IMR-90 (cell line): Measurements from ENCODE around the gene NEURL2. TPM values are rescaled to one million over a fixed set of nuclear protein-coding genes. Genes with fewer than 3 reads are reported as not detected.

ENCODE experiments used
- ATAC-seq: fragments of 200-7000 bp; cut with Tn5 transposase; 2 replicates; pipeline ENCODE4 v1.9.1; 2020; ENCODE audit warnings: low read depth, mild to moderate bottlenecking, moderate library complexity
- BruUV-seq: library from RNA; stranded (reverse); fragments of 400-500 nt; replicated peaks from 2 replicates; lab custom pipeline; 2021; lab: Mats Ljungman, UMichigan
- CTCF ChIA-PET: fragments of 300-600 bp; formaldehyde crosslinking; extraction: SDS; loops from one replicate; lab custom pipeline; 2021; ENCODE audit warnings: antibody characterized with exemption; lab: Yijun Ruan, JAX
- POLR2A ChIA-PET: fragments of 300-600 bp; sonication (Branson Sonifier 250); formaldehyde crosslinking; loops from one replicate; lab custom pipeline; 2022; ENCODE audit warnings: antibody characterized with exemption; ENCODE audit not compliant: unreplicated experiment; lab: Charles Lee
- DNase-seq: peaks from one replicate; pipeline ENCODE4 v3.0.0; 2013
- H2AFZ ChIP-seq: replicated peaks from 2 replicates; pipeline ENCODE3; 2013; ENCODE audit warnings: low read length, mild to moderate bottlenecking; ENCODE audit not compliant: poor library complexity
- H2AK5ac ChIP-seq: 2 replicates; pipeline ENCODE4 v1.6.1; 2013; ENCODE audit warnings: low read depth, low read length, inconsistent platforms
- H2AK9ac ChIP-seq: replicated peaks from 2 replicates; pipeline ENCODE3; 2013; ENCODE audit warnings: mild to moderate bottlenecking, low read depth, low read length, moderate library complexity; ENCODE audit not compliant: poor library complexity
- H2BK120ac ChIP-seq: 2 replicates; pipeline ENCODE4 v1.6.1; 2013; ENCODE audit warnings: low read depth, low read length, inconsistent platforms
- H2BK15ac ChIP-seq: 3 replicates; pipeline ENCODE4 v1.6.1; 2013; ENCODE audit warnings: low read depth, low read length, inconsistent platforms
- H2BK20ac ChIP-seq: 2 replicates; pipeline ENCODE4 v1.6.1; 2013; ENCODE audit warnings: low read depth, mild to moderate bottlenecking, inconsistent platforms, low read length, moderate library complexity
- H2BK5ac ChIP-seq: 2 replicates; pipeline ENCODE4 v1.6.1; 2013; ENCODE audit warnings: mild to moderate bottlenecking, low read depth, low read length, inconsistent platforms; ENCODE audit not compliant: poor library complexity, severe bottlenecking
- H3K14ac ChIP-seq: replicated peaks from 2 replicates; pipeline ENCODE4 v1.6.1; 2013; ENCODE audit warnings: low read depth, low read length, inconsistent platforms
- H3K18ac ChIP-seq: 2 replicates; pipeline ENCODE4 v1.6.1; 2013; ENCODE audit warnings: low read depth, low read length, control low read depth
- H3K23ac ChIP-seq: 2 replicates; pipeline ENCODE4 v1.6.1; 2013; ENCODE audit warnings: low read depth, low read length, inconsistent platforms
- H3K27ac ChIP-seq: 2 replicates; pipeline ENCODE4 v1.5.1; 2013; ENCODE audit warnings: mild to moderate bottlenecking, control low read depth, low read length; ENCODE audit not compliant: insufficient read depth
- H3K27me3 ChIP-seq: 2 replicates; pipeline ENCODE4 v1.6.1; 2013; ENCODE audit warnings: low read length; ENCODE audit not compliant: control insufficient read depth, insufficient read depth
- H3K36me3 ChIP-seq: 2 replicates; pipeline ENCODE4 v1.6.1; 2013; ENCODE audit warnings: low read length, mixed read lengths; ENCODE audit not compliant: control insufficient read depth, insufficient read depth
- H3K4ac ChIP-seq: 2 replicates; pipeline ENCODE4 v1.6.1; 2013; ENCODE audit warnings: low read depth, low read length, inconsistent platforms
- H3K4me1 ChIP-seq: 2 replicates; pipeline ENCODE4 v1.6.1; 2013; ENCODE audit warnings: low read length, mixed read lengths; ENCODE audit not compliant: control insufficient read depth, insufficient read depth
- H3K4me2 ChIP-seq: 2 replicates; pipeline ENCODE4 v1.6.1; 2013; ENCODE audit warnings: low read depth, mild to moderate bottlenecking, control low read depth, low read length, moderate library complexity
- H3K4me3 ChIP-seq: 2 replicates; pipeline ENCODE4 v1.5.1; 2013; ENCODE audit warnings: low read depth, mild to moderate bottlenecking, control low read depth, low read length, moderate library complexity; ENCODE audit not compliant: insufficient read depth
- H3K56ac ChIP-seq: 2 replicates; pipeline ENCODE4 v1.6.1; 2013; ENCODE audit warnings: low read length, inconsistent platforms; ENCODE audit not compliant: insufficient read depth; ENCODE audit errors: extremely low read depth
- H3K79me1 ChIP-seq, 2 experiments: 2 replicates each; pipeline ENCODE4 v1.6.1; 2013; ENCODE audit warnings: low read length in 2 of 2, inconsistent platforms in 1 of 2, low read depth in 1 of 2
- H3K9ac ChIP-seq: 2 replicates; pipeline ENCODE4 v1.6.1; 2013; ENCODE audit warnings: low read depth, low read length, control low read depth
- H3K9me1 ChIP-seq: 2 replicates; pipeline ENCODE4 v1.6.1; 2013; ENCODE audit warnings: low read length, inconsistent platforms; ENCODE audit not compliant: insufficient read depth
- H3K9me3 ChIP-seq: 2 replicates; pipeline ENCODE4 v1.6.1; 2013; ENCODE audit warnings: low read length; ENCODE audit not compliant: control insufficient read depth, insufficient read depth
- H4K20me1 ChIP-seq: 2 replicates; pipeline ENCODE4 v1.6.1; 2013; ENCODE audit warnings: low read length, inconsistent platforms; ENCODE audit not compliant: insufficient read depth
- H4K5ac ChIP-seq: 2 replicates; pipeline ENCODE4 v1.6.1; 2013; ENCODE audit warnings: mild to moderate bottlenecking, low read depth, low read length, control low read depth
- H4K8ac ChIP-seq, 2 experiments: 2 replicates each; pipeline ENCODE4 v1.6.1; 2013; ENCODE audit warnings: low read depth in 2 of 2, low read length in 2 of 2, control low read depth in 1 of 2, inconsistent platforms in 1 of 2
- H4K91ac ChIP-seq: 2 replicates; pipeline ENCODE4 v1.6.1; 2013; ENCODE audit warnings: low read depth, low read length, inconsistent platforms; ENCODE audit not compliant: insufficient read depth
- BHLHE40 ChIP-seq: fragments of 150-350 bp; IDR thresholded peaks from 2 replicates; pipeline ENCODE4 v1.6.1; 2016; ENCODE audit warnings: mild to moderate bottlenecking, low read depth, low read length
- CHD1 ChIP-seq: IDR thresholded peaks from 2 replicates; pipeline ENCODE4 v1.6.1; 2012; ENCODE audit warnings: low read depth, low read length, improper control_type of control experiment
- MAFK ChIP-seq: IDR thresholded peaks from 2 replicates; pipeline ENCODE4 v1.6.1; 2012; ENCODE audit warnings: low read depth, low read length, improper control_type of control experiment
- MAZ ChIP-seq: IDR thresholded peaks from 2 replicates; pipeline ENCODE4 v1.6.1; 2012; ENCODE audit warnings: low read depth, mild to moderate bottlenecking, low read length, improper control_type of control experiment, moderate library complexity, borderline replicate concordance
- NFE2L2 ChIP-seq: fragments of 150-350 bp; IDR thresholded peaks from 2 replicates; pipeline ENCODE4 v1.6.1; 2016; ENCODE audit warnings: low read depth, mild to moderate bottlenecking, low read length
- RAD21 ChIP-seq: IDR thresholded peaks from 2 replicates; pipeline ENCODE4 v1.6.1; 2012; ENCODE audit warnings: low read length, improper control_type of control experiment
- RCOR1 ChIP-seq: IDR thresholded peaks from 2 replicates; pipeline ENCODE4 v1.6.1; 2012; ENCODE audit warnings: mild to moderate bottlenecking, low read length, improper control_type of control experiment; ENCODE audit not compliant: insufficient replicate concordance
- SMC3 ChIP-seq: fragments of 150-350 bp; IDR thresholded peaks from 2 replicates; pipeline ENCODE4 v1.6.1; 2016; ENCODE audit warnings: low read depth, mild to moderate bottlenecking, antibody characterized with exemption, low read length, moderate library complexity
- dilution Hi-C: fragments of 300-500 bp; cut with HindIII; formaldehyde crosslinking; loops from one replicate; pipeline ENCODE4 v1.14.3; 2018; ENCODE audit warnings: low sequenced_read_pairs; ENCODE audit not compliant: unreplicated experiment
- in situ Hi-C: fragments of 300-500 bp; cut with MboI; formaldehyde crosslinking; loops from 3 replicates; pipeline ENCODE4 v1.14.3; 2019; ENCODE audit warnings: low sequenced_read_pairs, inconsistent platforms, mixed read lengths
- intact Hi-C: fragments of 100-400 bp; cut with micrococcal nuclease; formaldehyde crosslinking; loops from 2 replicates; pipeline ENCODE4 v1.10.0; 2022
- polyA plus RNA-seq, 3 experiments: library from polyadenylated mRNA; depleted of rRNA; stranded (reverse); fragments of >200 nt; gene quantifications; 2 replicates each; pipeline ENCODE4 v1.2.3, GENCODE V29; 2012; ENCODE audit warnings: low replicate concordance in 1 of 3
- total RNA-seq: library from RNA; depleted of rRNA; stranded (reverse); fragments of >200 nt; gene quantifications from 2 replicates; pipeline ENCODE4 v1.2.3, GENCODE V29; 2012
- TF ChIP-seq, protein P1 (sequence below): fragments of 150-350 bp; IDR thresholded peaks from 2 replicates; pipeline ENCODE4 v1.6.1; 2017; ENCODE audit warnings: mild to moderate bottlenecking, antibody characterized with exemption, low read length, low read depth

The NEURL2 gene
- total and polyA plus RNA-seq, 2 of the 4 experiments (the other 2 are of a cell fraction) = 1.1 to 2.5 TPM

DNA sequence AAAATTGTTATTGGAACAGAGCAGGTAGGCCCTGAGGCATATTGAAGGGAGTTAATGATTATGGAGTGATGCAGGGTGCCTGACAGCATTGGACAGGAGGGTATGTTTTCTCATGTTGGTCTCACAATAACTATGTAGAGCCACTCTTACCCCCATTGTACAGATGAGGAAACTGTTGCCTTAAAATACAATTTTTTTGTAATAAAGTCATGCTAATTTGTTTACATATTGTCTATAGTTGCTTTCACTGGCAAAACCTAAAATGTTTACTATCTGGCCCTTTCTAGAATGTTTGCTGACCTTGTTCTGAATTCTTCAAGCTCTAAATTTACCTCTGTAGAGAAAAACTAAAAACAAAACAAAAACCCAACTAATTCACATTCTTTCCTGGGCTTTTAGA lies 39.5 kb downstream of the NEURL2 start:
- H4K20me1 ChIP-seq = peaks cover 5% of the 10 kb centered on the region; the same call in 1 of the 2 replicates
- H3K4me2 ChIP-seq = no peak overlapping the region
- no peak overlapping the region for H2AFZ ChIP-seq
- no peak overlapping the region for H3K4ac ChIP-seq
- no peak overlapping the region for H3K14ac ChIP-seq
- no peak overlapping the region for H3K27ac ChIP-seq
- no peak overlapping the region for H3K9ac ChIP-seq
- no peak for ATAC-seq
- H3K23ac ChIP-seq = no peak overlapping the region
- no peak overlapping the region for H4K91ac ChIP-seq
- no peak overlapping the region for H2BK15ac ChIP-seq
- peaks cover 4% of the 10 kb centered on the region; the same call in 1 of the 2 replicates for H3K4me1 ChIP-seq
- ChIA-PET CTCF (interaction anchor here (0.8 kb wide), 1 partner anchor 25 kb away, joined by 3 read pairs; no protein-coding TSS in a partner anchor), POLR2A (no interaction called here)
- H4K8ac ChIP-seq = no peak overlapping the region
- no peak overlapping the region for H2AK5ac ChIP-seq
- H2AK9ac ChIP-seq = no peak overlapping the region
- H4K5ac ChIP-seq = no peak overlapping the region
- no peaks in the 10 kb centered on the region for H3K9me3 ChIP-seq
- no peak for DNase-seq
- no TSS peak for BruUV-seq
- H3K79me1 ChIP-seq = peaks cover 13 to 51% of the 10 kb centered on the region in 2 experiments
- peaks cover 28% of the 10 kb centered on the region for H3K36me3 ChIP-seq
- no peak overlapping the region for H3K56ac ChIP-seq
- peaks cover 11% of the 10 kb centered on the region for H3K9me1 ChIP-seq
- intact Hi-C loops (no loop called here), in situ Hi-C loops (no loop called here), dilution Hi-C loops (no loop called here)
- no peak overlapping the region for H2BK120ac ChIP-seq
- no peak overlapping the region for H3K18ac ChIP-seq
- H2BK5ac ChIP-seq = no peak overlapping the region
- H3K27me3 ChIP-seq = no peaks in the 10 kb centered on the region
- H2BK20ac ChIP-seq = no peak overlapping the region
- TF ChIP-seq BHLHE40 = no peak
- TF ChIP-seq RAD21 = no peak
- TF ChIP-seq, protein P1, sequence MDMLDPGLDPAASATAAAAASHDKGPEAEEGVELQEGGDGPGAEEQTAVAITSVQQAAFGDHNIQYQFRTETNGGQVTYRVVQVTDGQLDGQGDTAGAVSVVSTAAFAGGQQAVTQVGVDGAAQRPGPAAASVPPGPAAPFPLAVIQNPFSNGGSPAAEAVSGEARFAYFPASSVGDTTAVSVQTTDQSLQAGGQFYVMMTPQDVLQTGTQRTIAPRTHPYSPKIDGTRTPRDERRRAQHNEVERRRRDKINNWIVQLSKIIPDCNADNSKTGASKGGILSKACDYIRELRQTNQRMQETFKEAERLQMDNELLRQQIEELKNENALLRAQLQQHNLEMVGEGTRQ = no peak
- TF ChIP-seq CHD1 = no peak
- no peak for TF ChIP-seq MAZ
- no peak for TF ChIP-seq SMC3
- TF ChIP-seq NFE2L2 = no peak
- no peak for TF ChIP-seq MAFK
- no peak for TF ChIP-seq RCOR1
- H3K4me3 ChIP-seq = no peak overlapping the region
